Stimulated activated naive CD8-positive, alpha-beta T cell treated with anti-CD3 and anti-CD28 coated beads, Interleukin-15, Interleukin-2, amounts not matched to agents 100 ng/mL and 50 ng/mL, for 24 hours (primary cell): ENCODE data around the gene MICA.
"Not testable (repeated sequence)": the region's sequence is repeated elsewhere in the genome, so short reads cannot be mapped to it uniquely, and the experiment has no call there.

Experiments
- H3K27ac Mint-ChIP-seq: one replicate; pipeline ENCODE4 v1.8.0; 2021; ENCODE audit warnings: mild to moderate bottlenecking, mixed read lengths
- H3K27me3 Mint-ChIP-seq: one replicate; pipeline ENCODE4 v1.8.0; 2021; ENCODE audit warnings: mixed read lengths
- H3K36me3 Mint-ChIP-seq: one replicate; pipeline ENCODE4 v1.8.0; 2021; ENCODE audit warnings: low read depth, mixed read lengths
- H3K4me1 Mint-ChIP-seq: one replicate; pipeline ENCODE4 v1.8.0; 2021; ENCODE audit warnings: low read depth, mixed read lengths
- H3K4me3 Mint-ChIP-seq: one replicate; pipeline ENCODE4 v1.8.0; 2021; ENCODE audit warnings: mild to moderate bottlenecking, mixed read lengths
- H3K9me3 Mint-ChIP-seq: one replicate; pipeline ENCODE4 v1.8.0; 2021; ENCODE audit warnings: mixed read lengths

MICA gene

DNA sequence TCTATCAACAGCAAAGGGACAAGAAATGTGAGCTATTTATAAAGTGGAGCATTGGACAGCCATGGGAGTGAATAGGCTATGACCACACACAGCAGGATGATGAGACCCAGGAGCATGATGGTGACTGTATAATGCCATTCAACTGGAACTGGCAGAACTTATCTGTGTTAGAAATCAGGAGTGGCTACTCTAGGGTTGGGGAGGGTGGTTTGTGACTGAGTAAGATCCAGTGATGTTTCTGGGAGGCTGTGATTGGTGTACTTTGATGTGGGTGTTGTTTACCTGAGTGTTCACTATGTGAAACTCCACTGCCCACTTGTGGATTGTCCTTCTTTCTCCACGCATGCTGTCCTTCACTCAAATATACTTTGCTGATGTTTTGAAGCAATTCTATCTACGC lies 34.9 kb upstream of the MICA start:
- H3K27me3 Mint-ChIP-seq, result peaks cover 37% of the 10 kb centered on the region
- H3K4me1 Mint-ChIP-seq, result peaks cover 29% of the 10 kb centered on the region
- peaks cover 15% of the 10 kb centered on the region for H3K9me3 Mint-ChIP-seq
- no peak overlapping the region for H3K4me3 Mint-ChIP-seq
- H3K27ac Mint-ChIP-seq, result no peak overlapping the region
- H3K36me3 Mint-ChIP-seq, result peaks cover 7% of the 10 kb centered on the region

DNA sequence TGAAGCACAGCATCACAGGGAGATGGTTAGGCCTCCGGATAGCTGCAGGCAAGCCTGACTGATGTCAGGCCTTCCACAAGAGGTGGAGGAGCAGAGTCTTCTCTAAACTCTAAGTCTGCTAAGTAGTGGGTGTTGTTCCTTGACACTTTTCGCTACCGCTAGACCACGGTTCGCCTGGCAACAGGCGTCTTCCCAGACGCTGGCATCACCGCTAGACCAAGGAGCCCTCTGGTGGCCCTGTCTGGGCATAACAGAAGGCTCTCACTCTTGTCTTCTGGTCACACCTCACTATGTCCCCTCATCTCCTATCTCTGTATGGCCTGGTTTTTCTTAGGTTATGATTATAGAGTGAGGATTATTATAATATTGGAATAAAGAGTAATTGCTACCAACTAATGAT lies 29.3 kb upstream of the MICA start:
- not testable (repeated sequence) for H3K4me1 Mint-ChIP-seq, H3K4me3 Mint-ChIP-seq, H3K27ac Mint-ChIP-seq, H3K36me3 Mint-ChIP-seq
- H3K27me3 Mint-ChIP-seq, result peaks cover 34% of the 10 kb centered on the region
- H3K9me3 Mint-ChIP-seq, result peaks cover 15% of the 10 kb centered on the region

DNA sequence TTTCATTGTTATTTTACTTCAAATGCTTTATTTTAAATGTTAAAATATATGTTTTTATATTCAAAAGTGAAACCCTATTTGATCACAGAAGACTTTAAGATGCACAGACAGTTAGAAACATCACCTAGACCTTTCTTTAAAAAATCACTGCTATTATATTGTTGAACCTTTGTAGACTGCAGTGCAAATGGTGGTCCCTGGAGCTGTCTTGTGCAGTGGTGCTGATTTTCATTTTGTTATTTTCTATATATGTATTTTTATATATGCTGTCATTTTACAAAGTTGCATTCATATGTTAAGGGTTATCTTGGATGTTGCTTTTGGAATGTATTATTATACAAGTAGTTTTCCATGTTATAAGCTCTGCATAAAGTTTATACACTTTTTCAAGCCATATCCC lies 27.7 kb upstream of the MICA start:
- peaks cover 7% of the 10 kb centered on the region for H3K36me3 Mint-ChIP-seq
- peaks cover 39% of the 10 kb centered on the region for H3K27me3 Mint-ChIP-seq
- no peak overlapping the region for H3K4me3 Mint-ChIP-seq
- H3K27ac Mint-ChIP-seq, result no peak overlapping the region
- H3K4me1 Mint-ChIP-seq, result peaks cover 3% of the 10 kb centered on the region
- H3K9me3 Mint-ChIP-seq, result peaks cover 15% of the 10 kb centered on the region

DNA sequence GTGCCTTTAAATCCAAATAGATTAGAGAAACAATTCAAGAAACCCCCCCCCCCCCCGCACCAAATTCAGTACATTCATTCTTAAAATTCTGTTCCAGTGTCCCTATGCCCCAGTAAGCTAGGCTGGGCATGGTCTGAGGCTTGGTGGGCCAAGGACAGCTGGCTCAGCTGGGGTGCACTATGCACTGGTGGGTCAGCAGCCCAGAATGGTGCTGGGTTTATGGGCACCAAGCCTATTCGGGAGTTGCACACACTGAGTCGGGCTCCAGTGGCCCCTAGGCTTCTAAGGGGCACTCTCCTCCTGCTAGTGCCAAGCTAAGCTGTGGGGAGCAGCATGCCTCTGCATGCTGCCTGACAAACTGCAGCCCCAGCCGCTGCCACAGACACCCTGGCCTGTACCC lies 26.4 kb upstream of the MICA start:
- Mint-ChIP-seq H3K4me3 (no peak overlapping the region), H3K36me3 (peaks cover 5% of the 10 kb centered on the region), H3K4me1 (peaks cover 2% of the 10 kb centered on the region), H3K27me3 (peaks cover 43% of the 10 kb centered on the region), H3K27ac (no peak overlapping the region), H3K9me3 (peaks cover 11% of the 10 kb centered on the region)

DNA sequence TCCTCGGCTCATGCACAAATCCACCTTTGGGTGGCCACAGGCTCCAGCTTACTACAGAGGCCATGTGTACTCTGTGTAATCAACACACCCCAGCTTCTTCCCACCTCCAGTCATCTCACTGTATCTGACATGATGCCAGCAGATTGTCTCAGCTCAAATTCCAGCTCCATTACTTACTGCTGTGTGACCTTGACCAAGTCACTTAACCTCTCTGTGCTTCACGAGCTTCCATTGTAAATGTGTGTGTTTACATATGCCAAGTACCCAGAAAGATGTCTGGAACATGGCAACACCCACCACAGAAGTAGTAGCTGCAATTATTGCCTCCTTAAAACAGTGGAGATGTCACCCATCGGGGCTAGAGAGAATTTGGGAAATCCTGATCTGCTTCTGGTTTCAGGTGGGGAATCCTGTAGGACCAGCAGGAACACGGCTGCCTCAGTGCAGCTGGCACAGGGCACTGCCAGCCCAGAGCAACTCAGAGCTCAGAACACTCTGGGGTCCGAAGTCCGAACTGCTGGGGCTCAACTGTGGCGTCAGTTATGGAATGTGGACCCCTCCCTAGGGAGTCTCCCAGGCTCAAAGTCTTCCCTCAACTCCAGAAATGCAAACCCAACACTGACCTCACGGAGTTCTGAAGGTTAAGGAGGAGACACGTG lies 25.2 kb upstream of the MICA start:
- peaks cover 33% of the 10 kb centered on the region for H3K27me3 Mint-ChIP-seq
- H3K4me1 Mint-ChIP-seq, result no peaks in the 10 kb centered on the region
- no peaks in the 10 kb centered on the region for H3K36me3 Mint-ChIP-seq
- no peak overlapping the region for H3K27ac Mint-ChIP-seq
- no peaks in the 10 kb centered on the region for H3K9me3 Mint-ChIP-seq
- no peak overlapping the region for H3K4me3 Mint-ChIP-seq

DNA sequence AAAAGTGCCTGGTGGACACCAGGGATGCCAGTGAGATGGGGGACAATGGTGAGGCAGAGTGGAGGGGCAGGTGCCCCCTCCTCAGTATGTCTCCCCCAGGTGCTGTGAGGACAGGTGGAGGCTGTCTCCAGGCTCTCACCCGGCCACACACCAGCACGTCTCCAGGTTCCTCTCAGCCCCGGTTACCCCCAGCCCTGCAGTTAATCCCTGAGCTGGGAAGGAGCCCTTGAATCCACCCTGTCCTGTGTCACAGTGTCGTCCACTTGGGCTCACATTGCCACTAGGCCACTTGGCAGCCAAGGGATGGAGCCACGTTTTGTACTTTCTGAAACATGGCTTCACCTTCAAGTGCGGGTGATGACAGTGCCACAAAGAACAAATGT lies 24.7 kb upstream of the MICA start:
- H3K36me3 Mint-ChIP-seq, result no peaks in the 10 kb centered on the region
- no peaks in the 10 kb centered on the region for H3K9me3 Mint-ChIP-seq
- no peak overlapping the region for H3K27ac Mint-ChIP-seq

DNA sequence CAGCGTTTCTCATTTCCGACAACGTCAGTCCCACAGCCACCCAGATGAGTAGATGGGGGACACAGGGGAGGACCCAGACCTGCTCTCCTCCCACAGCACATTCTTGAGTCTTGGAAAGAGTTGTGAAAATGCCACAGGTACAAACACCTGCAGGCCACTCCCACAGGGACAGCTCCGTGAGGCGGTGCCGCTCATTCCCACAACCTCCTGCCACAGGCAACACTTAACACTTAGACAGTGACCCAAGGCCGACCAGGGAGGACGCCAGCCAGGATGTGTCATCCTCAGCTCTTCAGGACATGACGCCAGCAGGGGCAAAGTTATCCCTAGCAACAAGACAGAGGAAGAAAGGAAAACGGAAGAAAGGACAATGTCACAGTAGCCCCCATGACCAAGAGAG lies 23.5 kb upstream of the MICA start:
- Mint-ChIP-seq H3K4me3 (no peak overlapping the region), H3K36me3 (no peaks in the 10 kb centered on the region), H3K27ac (no peak overlapping the region), H3K27me3 (peaks cover 33% of the 10 kb centered on the region), H3K9me3 (no peaks in the 10 kb centered on the region), H3K4me1 (no peaks in the 10 kb centered on the region)

More for the DNA sequence above, 24.7 kb upstream of the MICA start:
- Mint-ChIP-seq H3K27me3 (peaks cover 33% of the 10 kb centered on the region), H3K4me3 (no peak overlapping the region), H3K4me1 (no peaks in the 10 kb centered on the region)

DNA sequence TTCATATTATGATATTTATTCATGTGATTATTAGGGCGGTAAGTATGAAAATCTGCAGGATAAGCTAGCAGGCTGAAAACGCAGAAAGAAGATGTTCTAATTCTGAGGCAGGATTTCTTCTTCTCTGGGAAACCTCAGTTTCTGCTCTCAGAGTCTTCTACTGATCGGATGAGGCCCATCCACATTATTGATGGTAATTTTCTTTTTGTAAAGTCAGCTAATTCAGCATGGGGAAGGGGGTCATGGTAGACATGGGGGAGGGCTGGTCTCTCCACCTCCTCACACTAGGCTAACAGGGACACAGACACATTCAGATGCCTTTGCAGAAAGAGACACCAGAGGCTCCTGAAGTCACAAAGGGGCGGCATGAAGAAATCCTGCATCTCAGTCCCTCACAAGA lies 21.7 kb upstream of the MICA start:
- H3K4me3 Mint-ChIP-seq, result no peak overlapping the region
- H3K27me3 Mint-ChIP-seq, result peaks cover 33% of the 10 kb centered on the region
- no peak overlapping the region for H3K27ac Mint-ChIP-seq
- H3K9me3 Mint-ChIP-seq, result no peaks in the 10 kb centered on the region
- H3K36me3 Mint-ChIP-seq, result no peaks in the 10 kb centered on the region
- H3K4me1 Mint-ChIP-seq, result no peaks in the 10 kb centered on the region

DNA sequence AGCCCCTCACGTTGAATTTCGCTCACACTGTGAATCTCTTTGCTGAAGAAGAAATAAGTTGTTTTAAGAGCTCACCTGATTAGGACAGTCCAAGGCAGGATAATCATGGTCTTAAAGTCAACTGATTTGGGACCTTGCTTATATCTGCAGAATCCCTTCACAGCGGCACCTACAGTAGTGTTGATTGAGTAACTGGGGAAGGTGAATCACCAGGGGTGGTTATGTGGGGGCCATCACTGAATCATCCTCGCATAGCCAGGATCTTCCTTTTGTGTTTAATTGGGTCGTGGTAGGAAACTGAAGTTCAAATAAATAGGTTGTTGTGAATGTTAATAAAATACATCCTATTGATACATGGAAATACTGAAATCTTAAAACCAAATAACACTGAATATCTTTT lies 20.2 kb upstream of the MICA start:
- Mint-ChIP-seq H3K9me3 (no peaks in the 10 kb centered on the region), H3K36me3 (no peaks in the 10 kb centered on the region), H3K4me3 (no peak overlapping the region), H3K27ac (no peak overlapping the region), H3K4me1 (no peaks in the 10 kb centered on the region), H3K27me3 (peaks cover 27% of the 10 kb centered on the region)

DNA sequence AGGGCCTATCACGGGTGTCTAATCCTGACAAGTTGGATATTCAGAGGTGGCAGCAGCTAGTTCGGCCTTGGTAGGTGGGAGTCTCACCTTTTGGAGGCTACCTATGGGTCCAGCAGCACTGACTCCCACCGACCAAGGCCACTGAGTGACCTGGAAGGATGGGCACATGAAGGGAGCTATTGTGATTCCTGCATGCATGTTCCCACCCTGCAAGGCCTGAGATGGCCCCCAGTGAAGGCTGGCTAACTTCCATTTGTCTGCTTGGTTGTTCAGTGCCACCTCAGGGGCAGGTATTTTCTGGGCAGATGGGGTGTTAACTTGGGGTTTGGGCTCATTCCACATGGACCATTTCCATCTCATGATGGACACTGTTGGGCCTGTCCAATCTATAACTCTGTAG lies 18.4 kb upstream of the MICA start:
- no peak overlapping the region for H3K27ac Mint-ChIP-seq
- H3K27me3 Mint-ChIP-seq, result peaks cover 13% of the 10 kb centered on the region
- H3K4me1 Mint-ChIP-seq, result no peaks in the 10 kb centered on the region
- no peaks in the 10 kb centered on the region for H3K9me3 Mint-ChIP-seq
- no peaks in the 10 kb centered on the region for H3K36me3 Mint-ChIP-seq
- H3K4me3 Mint-ChIP-seq, result no peak overlapping the region

DNA sequence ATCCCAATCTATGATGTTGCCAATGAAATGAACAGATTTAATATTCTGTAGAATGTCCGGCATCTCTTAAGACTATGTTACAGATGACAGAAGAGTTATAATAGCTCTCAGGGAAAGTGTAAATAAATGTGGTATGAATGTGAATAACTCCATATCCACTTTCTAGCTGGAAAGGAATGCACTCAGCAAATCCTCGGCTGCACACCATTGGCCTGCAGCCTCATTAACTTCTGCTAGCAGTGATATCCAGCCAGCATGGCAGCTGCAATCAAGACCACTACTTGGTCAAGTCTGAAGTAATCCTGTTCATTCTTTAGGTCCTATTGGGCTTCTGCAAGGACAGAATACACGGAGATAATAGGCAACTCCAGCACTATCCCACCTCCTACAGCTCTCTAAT lies 17.3 kb upstream of the MICA start:
- H3K4me3 Mint-ChIP-seq, result no peak overlapping the region
- H3K27ac Mint-ChIP-seq, result no peak overlapping the region
- H3K36me3 Mint-ChIP-seq, result no peaks in the 10 kb centered on the region
- H3K4me1 Mint-ChIP-seq, result no peaks in the 10 kb centered on the region
- peaks cover 5% of the 10 kb centered on the region for H3K27me3 Mint-ChIP-seq
- no peaks in the 10 kb centered on the region for H3K9me3 Mint-ChIP-seq

DNA sequence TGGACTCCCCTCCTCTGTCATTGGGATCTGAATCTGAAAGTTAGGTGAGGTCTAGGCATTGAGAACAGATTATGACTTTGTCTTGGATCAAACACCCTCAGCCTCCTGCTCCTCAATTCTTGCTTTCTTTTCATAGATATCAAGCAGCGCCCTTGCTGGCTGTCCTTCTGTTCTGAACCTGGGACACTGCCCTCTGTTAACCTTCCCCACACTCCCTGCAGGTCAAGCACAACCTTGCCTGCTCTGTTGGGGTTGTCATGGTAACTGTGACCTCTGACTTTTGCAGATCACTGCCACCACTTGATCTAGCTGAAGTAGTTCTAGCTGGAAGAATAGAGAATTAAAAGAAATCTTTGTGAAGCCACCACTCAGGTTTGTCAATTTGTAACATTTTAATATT lies 16.4 kb upstream of the MICA start:
- Mint-ChIP-seq H3K4me3 (no peak overlapping the region), H3K4me1 (no peaks in the 10 kb centered on the region), H3K27ac (no peak overlapping the region), H3K27me3 (no peaks in the 10 kb centered on the region), H3K9me3 (no peaks in the 10 kb centered on the region), H3K36me3 (no peaks in the 10 kb centered on the region)

DNA sequence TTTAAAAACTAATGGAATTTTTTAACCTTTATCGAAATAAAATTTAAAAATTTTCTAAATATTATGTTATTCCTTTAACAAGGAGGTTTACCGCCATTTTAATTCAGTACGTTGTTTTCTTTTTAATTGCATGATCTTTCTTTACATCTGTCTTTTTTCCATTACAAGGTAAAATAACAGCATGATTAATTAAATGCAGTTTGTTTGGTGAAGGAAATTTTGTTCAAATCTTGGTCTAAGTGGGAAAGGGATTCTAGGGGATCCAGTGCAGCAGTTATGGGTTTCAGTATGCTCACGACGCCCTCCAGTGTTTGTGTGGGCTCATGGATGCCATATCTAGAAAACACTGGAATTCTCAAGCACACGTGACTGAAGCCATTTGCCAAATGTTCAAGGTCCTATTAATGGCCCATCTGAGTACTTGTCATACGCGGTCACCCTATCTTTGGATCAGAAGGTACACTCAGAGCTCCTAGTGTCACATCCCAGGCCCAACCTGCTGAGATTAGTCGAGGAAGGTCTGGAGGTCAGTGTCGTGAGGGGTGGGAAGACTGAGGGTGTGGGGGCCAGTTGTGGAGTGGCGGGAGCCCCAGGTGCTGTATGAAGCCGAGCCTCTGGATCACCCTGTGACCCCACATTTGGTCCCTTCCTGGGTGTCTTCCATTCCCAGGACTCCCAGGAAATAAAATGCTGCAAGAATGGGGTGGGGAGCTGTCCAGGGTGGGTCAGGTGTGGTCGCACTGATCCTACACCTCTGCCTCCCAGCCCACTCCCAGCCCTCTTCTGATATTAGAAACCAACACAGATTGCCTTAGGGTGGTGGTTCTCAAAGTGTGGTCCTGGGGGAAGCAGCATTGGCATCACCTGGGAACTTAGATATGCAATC lies 14.2 kb upstream of the MICA start:
- not testable (repeated sequence) for H3K9me3 Mint-ChIP-seq, H3K4me1 Mint-ChIP-seq, H3K27ac Mint-ChIP-seq, H3K36me3 Mint-ChIP-seq, H3K27me3 Mint-ChIP-seq, H3K4me3 Mint-ChIP-seq

DNA sequence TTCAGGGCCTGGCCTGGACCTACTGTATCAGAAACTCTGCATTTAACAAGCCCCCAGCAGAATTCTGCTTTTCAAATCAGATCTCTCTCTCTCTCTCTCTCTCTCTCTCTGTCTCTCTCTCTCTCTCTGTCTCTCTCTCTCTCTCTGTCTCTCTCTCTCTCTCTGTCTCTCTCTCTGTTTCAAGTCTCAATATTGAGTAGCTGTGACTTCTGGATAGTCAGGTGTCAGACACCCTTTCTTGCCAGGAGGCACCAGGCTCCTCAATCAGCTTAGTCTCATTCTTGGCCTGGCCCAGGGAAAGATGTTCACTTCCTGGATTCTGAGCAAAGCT lies 13.6 kb upstream of the MICA start:
- H3K4me3 Mint-ChIP-seq, H3K9me3 Mint-ChIP-seq, H3K36me3 Mint-ChIP-seq, H3K27ac Mint-ChIP-seq, H3K4me1 Mint-ChIP-seq, H3K27me3 Mint-ChIP-seq: not testable (repeated sequence)

DNA sequence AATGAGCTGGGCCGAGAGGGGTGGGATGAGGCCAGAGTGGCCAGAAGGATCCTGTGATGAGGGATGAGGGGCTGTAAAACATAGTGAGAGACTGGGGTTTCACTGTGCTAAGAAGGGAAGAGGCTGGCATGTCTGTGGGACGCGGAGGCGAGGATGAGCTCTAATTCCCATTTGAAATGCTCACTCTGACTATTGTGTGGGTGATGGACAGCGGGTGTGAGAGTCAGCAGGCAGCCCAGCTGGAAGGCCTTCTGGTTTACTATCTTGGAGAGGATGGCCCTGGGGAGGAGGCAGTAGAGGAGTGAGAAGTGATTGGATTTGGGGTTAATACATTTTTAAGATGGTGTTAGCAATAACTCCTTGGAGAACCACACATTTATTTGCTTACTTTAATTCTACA lies 9.5 kb upstream of the MICA start:
- Mint-ChIP-seq H3K36me3 (no peaks in the 10 kb centered on the region), H3K27me3 (no peaks in the 10 kb centered on the region), H3K9me3 (no peaks in the 10 kb centered on the region), H3K4me1 (peaks cover 16% of the 10 kb centered on the region), H3K27ac (no peak overlapping the region), H3K4me3 (no peak overlapping the region)

DNA sequence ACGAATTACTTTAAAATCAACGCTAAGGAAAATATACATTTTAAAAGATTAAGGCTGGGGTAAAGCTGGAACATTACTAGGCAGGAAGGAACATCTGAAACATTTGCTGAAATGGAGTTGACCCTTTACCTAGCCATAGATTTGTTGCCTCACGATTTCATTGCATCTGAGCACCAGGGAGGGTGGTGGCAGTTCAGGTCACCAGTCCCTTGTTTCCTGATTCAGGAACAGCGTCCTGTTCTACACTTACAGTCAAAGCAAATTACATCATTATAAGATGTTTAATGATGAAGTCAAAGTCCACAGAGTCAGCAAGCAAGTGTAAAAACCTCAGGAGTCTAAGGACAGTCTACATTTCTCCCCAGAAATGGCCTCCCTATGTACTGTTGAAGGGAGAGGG lies 9.0 kb upstream of the MICA start:
- Mint-ChIP-seq H3K4me1 (peaks cover 19% of the 10 kb centered on the region), H3K27me3 (no peaks in the 10 kb centered on the region), H3K4me3 (no peak overlapping the region)

More for the DNA sequence above, 9.0 kb upstream of the MICA start:
- Mint-ChIP-seq H3K36me3 (no peaks in the 10 kb centered on the region), H3K9me3 (no peaks in the 10 kb centered on the region), H3K27ac (no peak overlapping the region)
